Heart right ventricle (tissue), 16 donors: ENCODE measurements around the gene SP110. TPM values are rescaled to one million over a fixed set of nuclear protein-coding genes. Genes with fewer than 3 reads are reported as not detected.

Experiments
- ATAC-seq, 8 donors: fragments of 200-7000 bp; cut with Tn5 transposase; one replicate each; pipeline ENCODE4 v1.9.1; 2020; ENCODE audit warnings: mild to moderate bottlenecking in 8 of 8, moderate library complexity in 8 of 8, moderate number of reproducible peaks in 1 of 8
- DNase-seq, 2 donors: peaks; one replicate each; pipeline ENCODE4 v3.0.0-alpha.2; 2020
- H3K27ac ChIP-seq, 10 donors: fragments of 200-600 bp; sonication (generic) in 2 of 10; one replicate each; pipeline versions ENCODE4 v1.5.0 to v1.8.0; 2020 to 2022; ENCODE audit warnings: mild to moderate bottlenecking in 3 of 10
- H3K27me3 ChIP-seq, 7 donors: fragments of 200-600 bp; one replicate each; pipeline ENCODE4 v1.8.0; 2021 to 2022; ENCODE audit warnings: mild to moderate bottlenecking in 2 of 7
- H3K36me3 ChIP-seq, 9 donors: fragments of 200-600 bp; sonication (generic) in 1 of 9; one replicate each; pipeline versions ENCODE4 v1.5.0 to v1.8.0; 2020 to 2022; ENCODE audit warnings: mild to moderate bottlenecking in 2 of 9
- H3K4me1 ChIP-seq, 9 donors: fragments of 200-600 bp; sonication (generic) in 1 of 9; one replicate each; pipeline versions ENCODE4 v1.5.0 to v1.8.0; 2020 to 2022; ENCODE audit warnings: mild to moderate bottlenecking in 4 of 9
- H3K4me3 ChIP-seq, 10 donors: fragments of 200-600 bp; sonication (generic) in 2 of 10; one replicate each; pipeline versions ENCODE4 v1.5.0 to v1.8.0; 2020 to 2022; ENCODE audit warnings: mild to moderate bottlenecking in 7 of 10, moderate library complexity in 2 of 10
- H3K9me3 ChIP-seq, 11 donors: fragments of 200-600 bp in 10 of 11; sonication (generic) in 2 of 11; one replicate each; pipeline versions ENCODE4 v1.5.0 to v1.8.0; 2013 to 2022; ENCODE audit warnings: mild to moderate bottlenecking in 2 of 11, control low read depth in 1 of 11, moderate library complexity in 1 of 11
- WGBS, 2 donors: extraction: QIAGEN DNeasy Blood & Tissue Kit; methylation state at CpG; one replicate each; pipeline ENCODE4 v1.1.7; 2013; ENCODE audit warnings: inconsistent platforms in 1 of 2; 5-methylcytosine and 5-hydroxymethylcytosine counted together
- intact Hi-C, 10 donors: fragments of 100-400 bp; cut with DNase I; formaldehyde crosslinking; loops; one replicate each; pipeline versions ENCODE4 v1.11.1 to v1.14.2; 2022
- polyA plus RNA-seq, 2 donors: library from polyadenylated mRNA; stranded (reverse); fragments of 200-250 nt; gene quantifications; one replicate each; pipeline ENCODE4 v1.2.3, GENCODE V29; 2013
- total RNA-seq, 10 donors: library from RNA; stranded (reverse); fragmentation: NEBNext Ultra II Directional in 3 of 10; extraction: Animal tissue kit (Norgen Biotek cat#: 25700) in 3 of 10; gene quantifications; one replicate each; pipeline versions ENCODE4 v1.2.1 to v1.2.4, GENCODE V29; 2021 to 2023
- TF ChIP-seq, protein P1 (sequence below), 9 donors: fragments of 200-600 bp; sonication (generic) in 2 of 9; IDR thresholded peaks; one replicate each; pipeline versions ENCODE4 v1.5.0 to v1.8.0; 2021 to 2022; ENCODE audit warnings: antibody characterized with exemption in 9 of 9, mild to moderate bottlenecking in 5 of 9, moderate library complexity in 1 of 9
- donor health status: Arrhythmogenic right ventricular cardiomyopathy.
- donor health status: ischemic (EF 13 %, LVEDD 7.1; RV severe dilation, severe dysfunction).
- donor health status: healthy with polysubstance abuse.
- donor health status: DM: no; HTN: yes; CAD: no.
- donor health status: DM: no; HTN: no; CAD: no.
- donor health status: ischemic (EF 25% LVEDD 6.9; RV normal size, moderate dysfunction).
- donor health status: ischemic (EF 25% LVEDD 5.7; RV mildly dilated, moderate dysfunction).
- donor health status: healthy.
- donor health status: DM: yes; HTN: yes; CAD: no.
- donor health status: Ischemic cardiomyopathy.
- donor health status: ischemic (EF 35%, LVEDD 5.7; RV mildly dilated, moderate dysfunction).
- donor health status: nonischemic (EF 11% LVEDD 7.7; RV severe dilation, severe dysfunction).
- donor health status: DM: yes; HTN: yes; CAD: no.
- donor health status: PGD.
- donor health status: ischemic (EF 29% LVEDD 5.4; RV normal size, mild dysfunction).
- donor health status: nonischemic (EF 23%, LVEDD 6.1; RV moderate dilation, normal function).

The SP110 gene
- total and polyA plus RNA-seq, 12 donors: 5.6 to 38.6 (median 10.4) TPM

DNA sequence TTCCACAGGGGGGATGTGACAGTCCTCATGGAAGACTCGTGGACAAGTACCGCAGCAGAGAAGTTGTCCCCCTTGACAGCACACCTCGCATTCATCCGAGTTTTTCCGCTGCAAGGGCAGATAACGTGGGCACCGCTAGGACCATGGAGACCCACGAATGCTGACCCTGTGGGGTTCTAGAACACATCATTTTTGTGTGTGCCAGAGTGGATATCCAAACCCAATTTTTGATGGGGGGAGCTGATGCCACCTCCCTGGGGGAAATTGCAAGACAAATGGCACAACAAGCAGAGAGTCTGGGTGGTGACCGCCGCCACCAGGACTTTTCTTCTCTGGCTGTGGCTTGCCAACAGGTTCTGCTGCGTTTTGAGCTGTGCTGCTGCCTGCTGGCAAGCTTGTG lies 46.9 kb downstream of the SP110 start:
- DNase-seq (no peak), ATAC-seq (no peak)
- intact Hi-C loops: no loop called here
- 94 to 95% methylated on average over 11 of the region's 11 CpGs for WGBS, 2 donors
- Histone ChIP-seq H3K9me3 (no peaks in the 10 kb centered on the region), H3K4me3 (no peak overlapping the region), H3K27me3 (no peaks in the 10 kb centered on the region), H3K36me3 (peaks cover 0 to 94% (median 12%) of the 10 kb centered on the region in 9 donors), H3K4me1 (peaks cover 0 to 15% (median 12%) of the 10 kb centered on the region in 9 donors), H3K27ac (no peak overlapping the region)
- TF ChIP-seq, protein P1, sequence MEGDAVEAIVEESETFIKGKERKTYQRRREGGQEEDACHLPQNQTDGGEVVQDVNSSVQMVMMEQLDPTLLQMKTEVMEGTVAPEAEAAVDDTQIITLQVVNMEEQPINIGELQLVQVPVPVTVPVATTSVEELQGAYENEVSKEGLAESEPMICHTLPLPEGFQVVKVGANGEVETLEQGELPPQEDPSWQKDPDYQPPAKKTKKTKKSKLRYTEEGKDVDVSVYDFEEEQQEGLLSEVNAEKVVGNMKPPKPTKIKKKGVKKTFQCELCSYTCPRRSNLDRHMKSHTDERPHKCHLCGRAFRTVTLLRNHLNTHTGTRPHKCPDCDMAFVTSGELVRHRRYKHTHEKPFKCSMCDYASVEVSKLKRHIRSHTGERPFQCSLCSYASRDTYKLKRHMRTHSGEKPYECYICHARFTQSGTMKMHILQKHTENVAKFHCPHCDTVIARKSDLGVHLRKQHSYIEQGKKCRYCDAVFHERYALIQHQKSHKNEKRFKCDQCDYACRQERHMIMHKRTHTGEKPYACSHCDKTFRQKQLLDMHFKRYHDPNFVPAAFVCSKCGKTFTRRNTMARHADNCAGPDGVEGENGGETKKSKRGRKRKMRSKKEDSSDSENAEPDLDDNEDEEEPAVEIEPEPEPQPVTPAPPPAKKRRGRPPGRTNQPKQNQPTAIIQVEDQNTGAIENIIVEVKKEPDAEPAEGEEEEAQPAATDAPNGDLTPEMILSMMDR (IDR thresholded peaks at IDR 0.05): no peak

DNA sequence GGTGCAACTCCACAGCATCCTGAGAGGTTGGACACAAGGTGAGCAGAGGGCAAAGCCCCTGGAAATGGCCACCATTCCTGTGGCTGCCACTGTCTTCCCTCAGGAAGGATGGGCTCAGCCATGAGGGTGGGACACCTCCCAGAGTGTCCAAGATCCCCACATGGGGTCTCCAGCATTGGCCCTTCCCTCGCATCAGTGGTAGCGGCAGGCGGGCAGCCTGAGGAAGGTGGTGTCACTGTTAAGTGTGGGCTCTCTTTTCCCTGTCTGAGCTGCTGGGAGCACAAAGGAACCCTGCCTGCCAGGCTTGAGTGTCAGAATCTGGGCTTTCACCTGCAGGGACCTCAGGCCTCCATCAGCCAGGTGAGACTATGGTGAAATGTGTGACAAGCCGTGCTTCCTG lies 47.6 kb downstream of the SP110 start:
- WGBS, 2 donors: 97 to 98% methylated on average over 4 of the region's 4 CpGs
- intact Hi-C loops: no loop called here
- no peak overlapping the region for H3K4me3 ChIP-seq
- H3K27me3 ChIP-seq: no peaks in the 10 kb centered on the region
- peaks cover 0 to 94% (median 11%) of the 10 kb centered on the region in 9 donors for H3K36me3 ChIP-seq
- ATAC-seq (no peak), DNase-seq (no peak)
- TF ChIP-seq, protein P1 (IDR thresholded peaks at IDR 0.05): no peak
- H3K27ac ChIP-seq: no peak overlapping the region
- no peaks in the 10 kb centered on the region for H3K9me3 ChIP-seq
- peaks cover 0 to 15% (median 12%) of the 10 kb centered on the region in 9 donors for H3K4me1 ChIP-seq

DNA sequence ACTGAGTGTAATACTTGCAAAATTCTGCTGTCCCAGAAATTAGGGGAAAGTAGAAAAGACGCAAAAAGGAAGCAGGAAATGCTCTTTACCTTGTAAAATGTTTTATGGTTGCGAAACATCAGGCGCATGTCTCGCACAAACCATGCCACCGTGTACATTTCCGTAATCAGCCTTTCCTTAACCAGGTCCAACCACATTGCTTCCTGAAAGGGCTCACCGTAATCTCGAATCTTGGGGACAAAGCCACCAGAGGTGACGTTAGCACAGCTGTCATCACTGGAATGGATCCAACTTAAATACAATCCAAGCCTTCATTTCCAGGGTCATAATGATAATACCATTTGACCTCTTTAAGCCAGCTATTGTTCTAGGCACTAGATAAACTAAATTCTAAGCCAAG lies 49.3 kb downstream of the SP110 start:
- peaks cover 0 to 93% (median 9%) of the 10 kb centered on the region in 9 donors for H3K36me3 ChIP-seq
- 45 to 65% methylated on average over 9 of the region's 9 CpGs for WGBS, 2 donors

DNA sequence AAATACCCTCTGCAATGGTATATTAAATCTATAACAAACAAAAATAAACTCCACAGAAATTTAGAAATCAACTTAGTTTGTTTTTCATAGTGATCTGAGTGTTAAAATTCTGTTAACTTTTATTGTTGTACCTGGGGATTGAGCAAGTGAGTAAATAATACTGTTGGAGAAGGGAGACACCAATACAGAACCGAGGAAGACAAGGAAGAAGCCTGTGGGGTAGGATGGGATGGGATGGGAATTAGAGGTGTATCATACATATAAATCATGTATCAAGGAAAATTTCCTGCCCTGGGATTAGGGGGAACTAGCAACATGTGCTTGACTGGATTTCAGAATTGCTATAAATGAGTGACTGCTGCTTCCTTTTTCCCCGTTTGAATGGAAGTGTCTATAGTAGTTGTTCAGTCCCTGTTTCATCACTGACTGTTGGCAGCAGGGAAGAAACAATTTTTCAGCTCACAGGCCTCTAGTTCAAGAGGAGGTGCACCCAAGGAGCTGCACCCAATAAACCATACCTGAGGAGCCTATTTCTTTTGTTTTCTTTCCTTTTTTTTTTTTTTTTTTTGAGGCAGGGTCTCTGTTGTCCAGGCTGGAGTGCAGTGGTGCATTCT lies 53.1 kb downstream of the SP110 start:
- no peak overlapping the region for H3K27ac ChIP-seq
- DNase-seq (no peak), ATAC-seq (no peak)
- H3K36me3 ChIP-seq: peaks cover 0 to 57% (median 6%) of the 10 kb centered on the region in 9 donors
- intact Hi-C loops: loop anchor here in 2 of 10 donors (5.0 to 10.0 kb wide), 2 partner anchors 446 to 448 kb away; no protein-coding TSS in a partner anchor
- WGBS, 2 donors: 83 to 89% methylated on average over 2 of the region's 2 CpGs
- H3K4me1 ChIP-seq: peaks cover 0 to 15% (median 12%) of the 10 kb centered on the region in 9 donors
- H3K27me3 ChIP-seq: no peaks in the 10 kb centered on the region
- H3K4me3 ChIP-seq: no peak overlapping the region
- H3K9me3 ChIP-seq: no peaks in the 10 kb centered on the region
- TF ChIP-seq, protein P1 (IDR thresholded peaks at IDR 0.05): no peak

More for the DNA sequence above, 49.3 kb downstream of the SP110 start:
- peak in 1 of 2 donors; percentile 43 for DNase-seq
- Histone ChIP-seq H3K4me1 (peaks cover 0 to 15% (median 12%) of the 10 kb centered on the region in 9 donors), H3K9me3 (no peaks in the 10 kb centered on the region), H3K27ac (peak overlapping the region in 9 of 10 donors; percentile 30 to 81 (median 63)), H3K4me3 (peak overlapping the region in 2 of 10 donors; percentile 13 to 18), H3K27me3 (no peaks in the 10 kb centered on the region)
- TF ChIP-seq, protein P1 (IDR thresholded peaks at IDR 0.05): no peak
- peak; percentile 50 to 93 (median 78) for ATAC-seq
- intact Hi-C loops: no loop called here
